HL-60 (cell line): Measurements from ENCODE around the gene TMEM201.

Source experiments
- DNase-seq, 2 experiments: peaks; one replicate each; pipeline ENCODE4 v3.0.0-alpha.2; 2010 to 2020; ENCODE audit warnings: low read depth in 1 of 2, low spot score in 1 of 2
- H3K27ac ChIP-seq: fragments of 250-450 bp; sonication (Bioruptor Pico); replicated peaks from 2 replicates; pipeline ENCODE4 v1.5.1; 2020; ENCODE audit warnings: mild to moderate bottlenecking, moderate library complexity
- H3K27me3 ChIP-seq: fragments of 250-450 bp; sonication (Bioruptor Pico); 2 replicates; pipeline ENCODE4 v1.5.1; 2021; ENCODE audit warnings: mild to moderate bottlenecking, moderate library complexity; ENCODE audit not compliant: insufficient read depth, poor library complexity, severe bottlenecking
- H3K4me3 ChIP-seq: replicated peaks from 2 replicates; pipeline ENCODE4 v1.5.1; 2011; ENCODE audit warnings: mild to moderate bottlenecking, control low read depth, low read length; ENCODE audit not compliant: insufficient read depth
- CTCF ChIP-seq: IDR thresholded peaks from one replicate; pipeline ENCODE4 v1.5.1; 2011; ENCODE audit warnings: low read length, control low read depth, inconsistent platforms; ENCODE audit not compliant: insufficient read depth
- GABPA ChIP-seq: IDR thresholded peaks from 2 replicates; pipeline ENCODE4 v1.6.1; 2012; ENCODE audit warnings: low read depth
- POLR2AphosphoS5 ChIP-seq: IDR thresholded peaks from 2 replicates; pipeline ENCODE4 v1.6.1; 2012; ENCODE audit warnings: low read depth
- REST ChIP-seq: IDR thresholded peaks from 2 replicates; pipeline ENCODE4 v1.6.1; 2012; ENCODE audit warnings: low read depth; ENCODE audit not compliant: insufficient replicate concordance
- SPI1 ChIP-seq: IDR thresholded peaks from 2 replicates; pipeline ENCODE4 v1.6.1; 2012; ENCODE audit warnings: low read depth, mild to moderate bottlenecking, borderline replicate concordance

Gene TMEM201

DNA sequence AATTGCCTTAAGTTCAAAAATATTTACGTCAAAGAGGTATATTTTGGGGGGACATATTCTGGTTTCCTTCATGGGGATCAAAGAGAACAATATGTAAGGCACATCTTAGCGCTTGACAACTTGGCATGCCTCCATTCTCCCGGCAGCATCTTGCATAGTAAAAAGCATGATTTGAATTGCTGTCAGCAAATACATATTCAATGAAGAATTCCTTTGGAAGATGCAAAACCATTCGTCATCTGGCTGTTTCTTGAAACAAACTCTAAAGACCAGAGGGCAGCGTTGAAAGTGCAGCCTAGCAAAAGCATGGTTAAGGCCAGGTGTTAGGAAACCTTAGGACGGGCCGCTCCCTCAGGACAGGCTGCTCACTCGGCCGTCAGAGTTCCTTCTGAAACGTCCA is 59.5 kb downstream of the TMEM201 start:
- DNase-seq, result no peak
- no peak overlapping the region for H3K27ac ChIP-seq
- TF ChIP-seq CTCF, result no peak
- no peak for TF ChIP-seq GABPA
- TF ChIP-seq POLR2AphosphoS5, result no peak
- no peak for TF ChIP-seq SPI1
- no peak for TF ChIP-seq REST
- H3K4me3 ChIP-seq, result no peak overlapping the region
- no peaks in the 10 kb centered on the region for H3K27me3 ChIP-seq

DNA sequence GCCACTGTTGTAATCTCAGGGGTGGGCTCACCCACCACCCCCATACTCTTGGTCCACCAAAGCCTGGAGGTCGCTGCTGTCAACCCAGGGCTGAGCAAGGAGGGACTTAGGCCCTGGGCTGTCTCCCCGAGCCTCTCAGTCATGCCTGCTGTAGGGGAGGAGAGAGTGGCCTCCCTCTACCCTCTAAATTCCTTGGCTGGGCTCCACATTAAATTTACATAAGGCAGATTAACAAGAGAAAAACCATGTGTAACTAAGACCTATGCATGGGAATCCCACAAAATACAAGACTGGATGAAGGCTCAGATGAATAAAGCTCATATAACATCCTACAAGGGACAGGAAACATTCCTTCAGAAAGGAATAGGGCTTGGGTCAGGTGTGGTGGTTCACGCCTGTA is 61.1 kb downstream of the TMEM201 start:
- Histone ChIP-seq H3K27me3 (no peaks in the 10 kb centered on the region), H3K27ac (no peak overlapping the region), H3K4me3 (no peak overlapping the region)
- DNase-seq, result no peak
- TF ChIP-seq GABPA, result no peak
- no peak for TF ChIP-seq POLR2AphosphoS5
- TF ChIP-seq SPI1, result no peak
- TF ChIP-seq CTCF, result no peak
- no peak for TF ChIP-seq REST

DNA sequence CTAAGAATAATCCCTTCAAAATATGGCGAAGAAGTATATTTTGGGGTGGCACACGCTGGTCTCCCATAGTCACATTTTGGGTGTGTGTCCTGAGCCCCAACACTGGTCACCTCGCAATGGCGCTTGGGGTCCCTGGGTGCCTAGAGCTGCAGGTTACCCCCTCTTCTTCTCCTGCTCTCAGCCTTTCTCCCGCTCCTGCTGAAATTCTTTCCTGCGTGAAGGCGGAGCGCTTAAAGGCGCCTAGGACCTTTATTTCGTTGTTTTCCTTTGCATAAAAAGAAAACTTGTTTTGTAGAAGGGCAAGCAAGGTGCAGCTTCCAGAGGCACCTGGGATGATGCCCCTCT is 62.5 kb downstream of the TMEM201 start:
- no peaks in the 10 kb centered on the region for H3K27me3 ChIP-seq
- no peak for DNase-seq
- H3K27ac ChIP-seq, result peak overlapping the region; percentile 93
- peak overlapping the region; percentile 75 for H3K4me3 ChIP-seq
- TF ChIP-seq POLR2AphosphoS5, result no peak
- TF ChIP-seq REST, result no peak
- TF ChIP-seq SPI1, result no peak
- no peak for TF ChIP-seq CTCF
- no peak for TF ChIP-seq GABPA
